ENCODE measurements around the gene NHEJ1. TPM values are rescaled to one million over a fixed set of nuclear protein-coding genes. Genes with fewer than 3 reads are reported as not detected.

NHEJ1 gene
- total RNA-seq, 4 donors from 2014 or later, result 50.5 to 90.2 (median 65.3) TPM

DNA sequence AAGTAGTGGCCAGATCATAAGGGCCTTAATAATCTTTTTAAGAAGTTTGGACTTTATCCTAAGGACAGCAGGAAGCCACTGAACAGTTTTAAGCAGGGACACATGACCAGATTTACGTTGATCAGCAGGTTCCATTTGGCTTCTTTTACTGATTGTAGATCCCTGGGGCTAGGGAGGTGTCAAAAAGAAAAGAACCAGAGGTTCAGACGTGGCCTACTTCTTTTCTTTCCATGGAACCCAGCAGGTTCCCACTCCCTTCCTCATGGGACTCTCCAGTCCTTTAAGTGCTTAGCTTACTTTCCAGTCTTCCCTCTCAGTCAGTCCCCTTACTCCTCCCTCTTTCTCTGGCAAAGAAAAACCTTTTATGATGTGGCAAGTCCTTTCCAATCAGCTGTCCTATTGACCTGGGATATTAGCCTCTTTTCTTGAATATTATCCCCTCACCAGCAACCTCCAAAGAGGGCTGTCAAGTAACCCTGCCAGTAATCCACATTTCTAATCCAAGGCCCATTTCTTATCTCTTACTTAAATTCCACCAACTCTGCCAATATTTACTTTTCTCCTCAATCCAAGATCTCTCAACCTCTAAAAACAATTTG lies 33.5 kb downstream of the NHEJ1 start:
- Histone ChIP-seq H3K27ac (peak overlapping the region; percentile 76 to 87 (median 82)), H3K4me1 (peaks cover 14 to 56% (median 50%) of the 10 kb centered on the region in 4 donors), H3K36me3 (no peaks in the 10 kb centered on the region), H3K9me3 (no peaks in the 10 kb centered on the region), H3K27me3 (no peaks in the 10 kb centered on the region), H3K4me3 (no peak overlapping the region)
- DNase-seq, result no peak
- no peak for TF ChIP-seq EP300 (IDR thresholded peaks at IDR 0.05; ENCODE audit: low read depth)
- TF ChIP-seq POLR2A (IDR thresholded peaks at IDR 0.05), result no peak
- TF ChIP-seq POLR2AphosphoS5 (IDR thresholded peaks at IDR 0.05), result no peak
- TF ChIP-seq, protein P1, sequence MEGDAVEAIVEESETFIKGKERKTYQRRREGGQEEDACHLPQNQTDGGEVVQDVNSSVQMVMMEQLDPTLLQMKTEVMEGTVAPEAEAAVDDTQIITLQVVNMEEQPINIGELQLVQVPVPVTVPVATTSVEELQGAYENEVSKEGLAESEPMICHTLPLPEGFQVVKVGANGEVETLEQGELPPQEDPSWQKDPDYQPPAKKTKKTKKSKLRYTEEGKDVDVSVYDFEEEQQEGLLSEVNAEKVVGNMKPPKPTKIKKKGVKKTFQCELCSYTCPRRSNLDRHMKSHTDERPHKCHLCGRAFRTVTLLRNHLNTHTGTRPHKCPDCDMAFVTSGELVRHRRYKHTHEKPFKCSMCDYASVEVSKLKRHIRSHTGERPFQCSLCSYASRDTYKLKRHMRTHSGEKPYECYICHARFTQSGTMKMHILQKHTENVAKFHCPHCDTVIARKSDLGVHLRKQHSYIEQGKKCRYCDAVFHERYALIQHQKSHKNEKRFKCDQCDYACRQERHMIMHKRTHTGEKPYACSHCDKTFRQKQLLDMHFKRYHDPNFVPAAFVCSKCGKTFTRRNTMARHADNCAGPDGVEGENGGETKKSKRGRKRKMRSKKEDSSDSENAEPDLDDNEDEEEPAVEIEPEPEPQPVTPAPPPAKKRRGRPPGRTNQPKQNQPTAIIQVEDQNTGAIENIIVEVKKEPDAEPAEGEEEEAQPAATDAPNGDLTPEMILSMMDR (IDR thresholded peaks at IDR 0.05), result no peak
- in situ Hi-C loops (cut with MboI; ENCODE audit: low pct_ligation_motif_present in 1 of 4, low pct_unique_long_range_greater_than_20kb in 1 of 4, low sequenced_read_pairs in 3 of 4) (loop anchor here in 2 of 4 donors (10.0 kb wide), 2 partner anchors 62 to 72 kb away; partner anchors contain the start of gene IHH (in 1 of the 2)), intact Hi-C loops (cut with DNase I; ENCODE audit: low total_unique reads) (no loop called here)
- 44 to 49% methylated on average over 2 of the region's 2 CpGs for WGBS, 2 donors (ENCODE audit: low coverage in 1 of 2)

DNA sequence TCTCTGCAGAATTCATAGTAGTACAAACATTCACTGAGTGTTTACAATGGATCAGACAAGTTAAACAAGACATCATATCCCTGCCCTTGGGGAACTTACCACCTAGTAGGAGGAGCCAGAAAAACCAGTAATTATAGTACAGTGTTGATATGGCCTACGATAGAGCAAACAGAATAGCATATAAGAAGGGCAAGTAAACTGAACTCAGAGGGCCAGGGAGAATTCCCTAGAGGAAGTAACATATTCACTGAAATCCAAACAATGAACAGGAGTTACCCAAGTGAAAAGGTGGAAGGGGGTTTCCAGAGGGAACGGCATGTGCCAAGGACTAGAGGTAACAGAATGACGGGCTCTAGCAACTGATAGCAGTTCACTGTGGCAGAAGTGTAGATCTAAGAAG lies 34.1 kb downstream of the NHEJ1 start:
- no peaks in the 10 kb centered on the region for H3K9me3 ChIP-seq
- H3K27ac ChIP-seq, result peak overlapping the region; percentile 76 to 87 (median 82)
- peak; percentile 40 for TF ChIP-seq POLR2A (IDR thresholded peaks at IDR 0.05)
- peak; percentile 50 for TF ChIP-seq EP300 (IDR thresholded peaks at IDR 0.05; ENCODE audit: low read depth)
- TF ChIP-seq POLR2AphosphoS5 (IDR thresholded peaks at IDR 0.05), result peak in 2 of 3 donors; percentile 59 to 64
- TF ChIP-seq, protein P1 (IDR thresholded peaks at IDR 0.05), result no peak
- intact Hi-C loops (cut with DNase I; ENCODE audit: low total_unique reads), result no loop called here
- H3K36me3 ChIP-seq, result no peaks in the 10 kb centered on the region
- no peaks in the 10 kb centered on the region for H3K27me3 ChIP-seq
- peaks cover 14 to 62% (median 55%) of the 10 kb centered on the region in 4 donors for H3K4me1 ChIP-seq
- H3K4me3 ChIP-seq, result no peak overlapping the region
- in situ Hi-C loops (cut with MboI; ENCODE audit: low pct_ligation_motif_present in 1 of 4, low pct_unique_long_range_greater_than_20kb in 1 of 4, low sequenced_read_pairs in 3 of 4), result loop anchor here in 2 of 4 donors (10.0 kb wide), 2 partner anchors 62 to 72 kb away; partner anchors contain the start of gene IHH (in 1 of the 2)
- peak; percentile 48 for DNase-seq
- 51% methylated on average over 3 of the region's 3 CpGs for WGBS, 2 donors (ENCODE audit: low coverage in 1 of 2)

DNA sequence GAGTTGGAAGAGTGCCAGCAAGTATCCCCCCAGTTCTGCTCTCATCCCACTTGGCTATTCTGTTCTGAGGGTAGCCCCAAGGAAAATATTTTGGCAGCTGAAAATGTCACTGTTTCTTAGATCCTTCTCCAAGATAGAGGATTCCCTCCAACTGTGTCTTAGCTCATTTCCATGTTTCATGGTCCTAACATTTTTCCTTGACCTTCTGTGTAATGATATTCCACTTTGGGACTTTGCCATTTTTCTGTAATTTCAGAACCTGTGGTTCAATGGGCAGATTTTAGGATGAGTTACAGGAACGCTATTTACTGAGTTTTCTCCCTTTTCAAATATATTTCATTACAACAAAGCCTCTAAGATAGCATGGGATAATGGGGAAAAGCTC lies 34.7 kb downstream of the NHEJ1 start:
- no peaks in the 10 kb centered on the region for H3K9me3 ChIP-seq
- no peaks in the 10 kb centered on the region for H3K36me3 ChIP-seq
- H3K27me3 ChIP-seq, result no peaks in the 10 kb centered on the region
- DNase-seq, result no peak
- H3K4me1 ChIP-seq, result peaks cover 14 to 68% (median 57%) of the 10 kb centered on the region in 4 donors
- intact Hi-C loops (cut with DNase I; ENCODE audit: low total_unique reads) (no loop called here), in situ Hi-C loops (cut with MboI; ENCODE audit: low pct_ligation_motif_present in 1 of 4, low pct_unique_long_range_greater_than_20kb in 1 of 4, low sequenced_read_pairs in 3 of 4) (loop anchor here in 2 of 4 donors (10.0 kb wide), 2 partner anchors 61 to 71 kb away; partner anchors contain the start of gene IHH (in 1 of the 2))
- WGBS, 2 donors (ENCODE audit: low coverage in 1 of 2), result 82 to 87% methylated on average over 1 of the region's 1 CpG
- no peak overlapping the region for H3K4me3 ChIP-seq
- H3K27ac ChIP-seq, result peak overlapping the region; percentile 76 to 87 (median 82)
- TF ChIP-seq, protein P1 (IDR thresholded peaks at IDR 0.05), result no peak
- TF ChIP-seq POLR2AphosphoS5 (IDR thresholded peaks at IDR 0.05) (no peak), POLR2A (IDR thresholded peaks at IDR 0.05) (no peak), EP300 (IDR thresholded peaks at IDR 0.05; ENCODE audit: low read depth) (no peak)

DNA sequence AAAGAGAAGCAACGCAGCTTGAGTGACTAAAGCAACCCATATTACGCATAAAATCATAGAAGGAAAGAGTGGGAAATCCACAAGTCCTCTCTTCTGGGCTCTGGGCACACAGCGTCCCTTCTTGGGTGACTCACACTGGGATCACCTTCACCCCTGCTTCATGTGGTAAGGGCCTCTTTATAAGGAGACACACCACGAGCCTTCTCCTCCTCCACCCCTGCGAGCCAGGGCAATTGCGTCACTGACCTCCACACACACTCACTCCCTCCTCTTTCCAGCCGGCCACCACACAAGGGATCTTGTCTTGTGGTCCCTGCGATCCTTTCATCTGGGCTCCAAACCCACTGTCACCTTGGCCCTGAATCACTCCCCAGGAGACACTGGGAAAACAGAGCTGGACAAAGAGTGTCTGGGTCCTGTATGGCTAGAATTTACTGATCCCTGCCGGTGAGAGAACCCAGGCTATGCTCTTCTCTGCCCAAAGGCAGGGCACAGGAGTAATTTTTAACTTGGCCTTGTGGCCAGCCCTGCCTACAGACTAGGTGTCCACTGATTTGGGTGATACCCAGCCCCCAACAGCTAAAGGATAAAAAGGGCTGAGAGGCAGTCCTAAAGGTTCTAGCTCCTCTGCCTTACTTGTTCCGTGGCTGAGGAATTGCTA lies 35.3 kb downstream of the NHEJ1 start:
- TF ChIP-seq POLR2AphosphoS5 (IDR thresholded peaks at IDR 0.05) (peak in 2 of 3 donors; percentile 80 to 83), POLR2A (IDR thresholded peaks at IDR 0.05) (peak; percentile 67), EP300 (IDR thresholded peaks at IDR 0.05; ENCODE audit: low read depth) (peak; percentile 69)
- TF ChIP-seq, protein P1 (IDR thresholded peaks at IDR 0.05), result no peak
- peaks cover 14 to 69% (median 57%) of the 10 kb centered on the region in 4 donors for H3K4me1 ChIP-seq
- peak overlapping the region; percentile 76 to 87 (median 82) for H3K27ac ChIP-seq
- DNase-seq, result peak; percentile 85
- H3K36me3 ChIP-seq, result no peaks in the 10 kb centered on the region
- no peak overlapping the region for H3K4me3 ChIP-seq
- intact Hi-C loops (cut with DNase I; ENCODE audit: low total_unique reads) (no loop called here), in situ Hi-C loops (cut with MboI; ENCODE audit: low pct_ligation_motif_present in 1 of 4, low pct_unique_long_range_greater_than_20kb in 1 of 4, low sequenced_read_pairs in 3 of 4) (loop anchor here in 2 of 4 donors (10.0 kb wide), 2 partner anchors 61 to 71 kb away; partner anchors contain the start of gene IHH (in 1 of the 2))
- H3K9me3 ChIP-seq, result no peaks in the 10 kb centered on the region
- WGBS, 2 donors (ENCODE audit: low coverage in 1 of 2), result 48 to 63% methylated on average over 4 to 10 of the region's 10 CpGs
- no peaks in the 10 kb centered on the region for H3K27me3 ChIP-seq

Data from transverse colon (tissue), 4 donors.